Measurements from ENCODE around the gene RNF181.

DNA sequence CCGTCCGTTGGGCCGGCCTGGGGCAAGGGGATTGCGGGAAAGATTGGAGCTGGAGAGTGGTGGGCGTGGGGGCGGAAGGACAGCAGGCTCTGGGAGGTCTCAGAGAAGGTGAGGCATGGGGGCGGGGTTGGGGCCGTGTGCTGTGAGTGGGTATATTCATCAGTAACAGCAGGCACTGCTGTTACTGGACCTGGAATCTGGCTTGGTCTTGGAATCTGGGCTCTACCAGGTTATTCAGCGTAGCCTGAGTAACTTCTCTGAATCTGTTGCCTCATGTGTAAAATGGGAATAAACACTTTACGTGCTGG, 435 bp downstream of the RNF181 start:
- no peak for TF ChIP-seq MAZ (IDR thresholded peaks at IDR 0.05; ENCODE audit: borderline replicate concordance, low read depth, low read length)
- TF ChIP-seq, protein P1, sequence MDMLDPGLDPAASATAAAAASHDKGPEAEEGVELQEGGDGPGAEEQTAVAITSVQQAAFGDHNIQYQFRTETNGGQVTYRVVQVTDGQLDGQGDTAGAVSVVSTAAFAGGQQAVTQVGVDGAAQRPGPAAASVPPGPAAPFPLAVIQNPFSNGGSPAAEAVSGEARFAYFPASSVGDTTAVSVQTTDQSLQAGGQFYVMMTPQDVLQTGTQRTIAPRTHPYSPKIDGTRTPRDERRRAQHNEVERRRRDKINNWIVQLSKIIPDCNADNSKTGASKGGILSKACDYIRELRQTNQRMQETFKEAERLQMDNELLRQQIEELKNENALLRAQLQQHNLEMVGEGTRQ (IDR thresholded peaks at IDR 0.05): no peak
- TF ChIP-seq JUNB (IDR thresholded peaks at IDR 0.05): no peak
- TF ChIP-seq FOSL2 (IDR thresholded peaks at IDR 0.05): no peak
- TF ChIP-seq FOSL2 (CRISPR knock-in tag; IDR thresholded peaks at IDR 0.05): no peak
- TF ChIP-seq KDM1A (IDR thresholded peaks at IDR 0.05; ENCODE audit: low read depth): no peak
